Urothelium cell line (cell line): ENCODE results near the gene ZIK1.

Source experiments
- DNase-seq: peaks from one replicate; pipeline ENCODE4 v3.0.0; 2011; ENCODE audit warnings: low spot score, mixed read lengths
- FAIRE-seq: peaks from 2 replicates; lab custom pipeline; 2011; peaks lifted over from hg19 to GRCh38; lab: Jason Lieb, UNC

ZIK1 gene

DNA sequence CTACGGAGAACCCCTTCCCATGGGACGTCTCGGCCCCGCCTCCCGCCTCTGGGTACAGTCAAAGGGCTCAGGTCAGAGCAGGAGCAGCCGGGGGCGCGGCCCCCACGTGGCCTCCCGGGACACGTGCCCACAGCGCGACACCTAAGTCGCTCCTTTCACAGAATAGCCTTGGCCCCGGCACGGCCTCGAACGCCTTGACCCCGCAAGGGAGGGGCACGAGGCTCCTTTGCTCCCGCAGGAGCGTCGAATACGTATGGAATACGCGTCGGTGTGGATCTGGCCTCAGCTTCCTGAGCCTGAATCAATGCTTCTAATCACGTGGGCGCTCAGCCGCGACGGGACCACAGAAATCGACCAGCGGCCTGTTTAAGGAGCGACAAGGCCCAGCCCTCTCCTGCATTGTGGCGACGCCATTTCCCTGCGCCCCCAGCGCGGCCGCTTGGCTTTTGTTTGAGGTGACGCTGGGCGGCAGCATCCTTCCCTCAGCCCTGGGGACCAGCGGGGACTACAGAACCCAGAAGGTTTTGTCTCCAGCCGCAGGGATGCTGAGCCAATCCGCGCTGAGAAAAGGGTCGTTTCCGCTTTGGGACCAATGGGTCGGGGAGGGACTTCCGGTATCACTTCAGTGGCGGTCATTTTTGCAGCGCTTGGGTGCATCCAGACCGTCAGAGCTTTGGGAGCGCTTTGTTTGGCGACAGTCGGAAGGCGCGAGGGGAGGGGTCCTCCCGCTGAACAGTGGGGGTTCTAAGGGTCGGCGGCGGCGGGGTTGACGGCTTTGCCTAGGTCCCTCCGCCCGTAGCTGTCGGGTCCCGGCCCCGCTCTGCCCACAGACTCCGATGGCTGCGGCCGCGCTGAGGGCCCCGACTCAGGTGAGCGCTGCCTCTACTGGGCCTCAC, at the start of gene ZIK1:
TSS of gene ZIK1 (plus strand) at position 625 of the 896 bp plus-strand sequence. CDS start at position 837, 212 bp downstream.
- FAIRE-seq, result no peak
- peak; percentile 89 for DNase-seq

DNA sequence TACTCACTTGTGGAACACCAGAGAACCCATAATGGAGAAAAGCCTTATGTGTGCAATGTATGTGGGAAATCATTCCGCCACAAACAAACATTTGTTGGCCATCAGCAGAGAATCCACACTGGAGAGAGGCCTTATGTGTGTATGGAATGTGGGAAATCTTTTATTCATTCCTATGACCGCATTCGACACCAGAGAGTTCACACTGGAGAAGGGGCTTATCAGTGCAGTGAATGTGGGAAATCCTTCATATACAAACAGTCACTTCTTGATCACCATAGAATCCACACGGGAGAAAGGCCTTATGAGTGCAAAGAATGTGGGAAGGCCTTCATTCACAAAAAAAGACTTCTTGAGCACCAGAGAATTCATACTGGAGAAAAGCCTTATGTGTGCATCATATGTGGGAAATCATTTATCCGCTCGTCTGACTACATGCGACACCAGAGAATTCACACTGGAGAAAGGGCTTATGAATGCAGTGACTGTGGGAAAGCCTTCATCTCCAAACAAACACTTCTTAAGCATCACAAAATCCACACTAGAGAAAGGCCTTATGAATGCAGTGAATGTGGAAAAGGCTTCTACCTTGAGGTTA, 45.9 kb upstream of the ZIK1 start:
- DNase-seq (no peak), FAIRE-seq (no peak)

DNA sequence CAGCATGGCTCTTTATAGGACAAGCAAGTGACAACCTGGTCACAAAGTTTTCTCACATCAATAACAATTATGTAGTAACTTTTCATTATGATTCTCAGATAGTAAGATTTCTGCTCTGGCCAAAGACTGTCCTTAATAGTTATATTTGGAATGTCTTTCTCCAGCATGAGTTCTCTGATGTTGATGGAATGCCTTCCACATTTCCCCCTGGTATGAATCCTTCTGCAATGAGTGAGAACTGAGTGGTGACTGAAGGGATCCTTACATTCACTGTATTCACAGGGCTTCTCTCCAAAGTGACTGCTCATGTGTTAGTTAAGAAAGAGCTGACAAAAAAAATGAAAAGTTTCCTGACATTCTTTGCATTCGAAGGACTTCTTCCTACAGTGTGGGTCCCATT, 37.4 kb upstream of the ZIK1 start:
- FAIRE-seq (no peak), DNase-seq (no peak)

DNA sequence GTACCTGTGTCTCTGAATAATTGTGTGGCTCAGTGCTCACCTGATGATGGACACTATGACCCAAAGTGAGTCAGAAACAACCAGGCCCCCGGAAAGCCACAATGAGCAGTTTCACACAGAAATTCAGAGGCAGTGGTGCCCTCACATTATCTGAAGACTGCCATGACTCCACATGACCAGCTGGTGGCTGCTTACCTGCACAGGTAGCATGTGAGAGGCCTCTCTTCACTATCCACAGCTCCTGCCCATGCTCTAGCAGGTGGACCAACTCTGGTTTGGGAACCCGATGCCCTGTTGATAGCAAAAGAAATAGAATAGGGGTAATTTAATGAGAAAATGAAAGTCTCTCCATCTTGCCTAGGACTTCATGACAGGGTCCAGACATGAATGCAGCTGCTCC, 31.5 kb upstream of the ZIK1 start:
- DNase-seq (no peak), FAIRE-seq (no peak)

DNA sequence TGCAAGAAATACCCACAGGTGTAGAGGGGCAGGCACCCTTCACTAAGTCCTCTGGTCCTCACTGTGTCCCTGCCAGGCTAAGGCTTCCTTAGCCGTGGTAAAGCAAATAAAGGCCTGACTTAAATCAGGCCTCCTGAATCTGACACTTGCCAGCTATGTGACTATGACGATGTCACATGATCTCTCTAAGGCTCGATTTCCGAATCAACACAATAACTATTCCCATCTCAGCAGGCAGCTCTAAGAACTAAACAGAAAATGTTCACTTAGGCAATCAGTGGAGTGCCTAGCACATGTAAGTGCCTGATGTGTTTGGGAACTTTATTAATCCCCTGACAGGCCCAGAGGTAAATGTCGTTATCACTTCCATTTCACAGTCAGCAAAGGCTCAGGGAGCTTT, 26.3 kb upstream of the ZIK1 start:
- FAIRE-seq, result no peak
- no peak for DNase-seq

DNA sequence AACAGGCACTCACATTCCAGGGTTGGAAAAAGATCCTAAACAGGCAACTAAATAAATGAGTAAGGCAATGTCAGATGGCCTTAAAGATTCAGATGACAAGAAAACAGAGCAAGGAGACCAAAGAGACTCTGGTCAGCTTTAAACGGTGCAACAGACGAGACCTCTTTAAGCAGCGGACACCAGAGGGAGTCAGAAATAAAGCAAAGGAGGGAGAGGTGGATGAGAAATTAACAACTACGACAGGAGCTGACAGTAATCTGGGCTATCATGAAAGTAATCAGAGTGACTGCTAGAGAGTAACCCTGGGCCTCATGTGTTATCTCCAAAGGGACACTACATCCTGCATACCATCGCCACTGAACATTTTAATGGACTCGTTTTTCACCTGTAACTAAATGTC, 25.4 kb upstream of the ZIK1 start:
- no peak for FAIRE-seq
- no peak for DNase-seq

DNA sequence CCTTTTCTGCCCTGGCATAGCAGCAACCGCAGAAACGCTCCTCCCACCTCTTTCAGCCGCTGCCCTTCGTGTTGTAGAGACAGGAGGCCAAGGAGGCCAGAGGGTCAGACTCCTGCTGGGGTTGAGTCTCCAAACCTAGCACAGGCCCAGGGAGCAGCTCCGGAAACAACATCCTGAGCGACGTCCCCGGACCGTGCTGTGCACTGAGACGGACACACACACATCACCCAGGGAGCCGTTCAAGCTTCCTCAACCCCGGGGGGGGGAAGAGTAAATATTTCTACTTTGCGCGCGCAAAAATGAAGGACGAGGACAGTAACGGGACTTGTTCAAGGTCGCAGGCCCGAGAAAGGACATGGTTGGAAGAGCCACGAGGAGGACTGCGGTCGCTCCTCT, 24.9 kb upstream of the ZIK1 start:
- DNase-seq, result peak; percentile 36
- FAIRE-seq, result no peak

DNA sequence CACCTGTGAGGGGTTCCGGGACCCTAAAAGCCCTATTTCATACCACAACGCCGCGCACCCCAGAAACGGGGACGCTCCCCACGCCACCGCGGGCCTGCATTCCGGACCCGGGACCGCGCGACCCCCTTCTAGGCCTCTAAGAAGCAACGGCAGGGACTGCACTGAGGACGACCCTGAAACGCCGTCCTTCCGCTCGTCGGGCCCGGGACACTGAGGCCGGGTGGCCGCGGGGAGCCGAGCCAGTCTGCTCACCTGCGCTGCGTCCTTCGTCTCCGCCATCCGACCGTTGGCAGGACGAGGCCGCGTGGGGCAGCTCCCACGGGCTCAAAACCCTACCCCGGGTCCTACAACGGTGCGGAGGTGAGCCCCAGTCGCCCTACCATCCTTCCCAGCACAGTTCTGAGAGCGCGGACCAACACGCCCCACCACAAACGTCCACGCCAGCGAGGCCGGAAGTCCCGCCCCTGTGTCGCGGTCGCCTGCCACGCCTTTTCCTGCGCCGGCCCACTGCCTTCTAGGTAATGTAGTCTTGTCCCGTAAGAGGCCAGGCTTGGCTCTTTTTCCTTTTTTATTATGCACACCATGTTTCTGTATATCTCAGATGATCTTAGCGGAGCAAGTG, 24.4 kb upstream of the ZIK1 start, which contains the start of gene ZNF550:
TSS of gene ZNF550 (minus strand) at position 460 of the 622 bp plus-strand sequence. CDS start at position 279, 181 bp downstream.
- no peak for FAIRE-seq
- peak; percentile 92 for DNase-seq

DNA sequence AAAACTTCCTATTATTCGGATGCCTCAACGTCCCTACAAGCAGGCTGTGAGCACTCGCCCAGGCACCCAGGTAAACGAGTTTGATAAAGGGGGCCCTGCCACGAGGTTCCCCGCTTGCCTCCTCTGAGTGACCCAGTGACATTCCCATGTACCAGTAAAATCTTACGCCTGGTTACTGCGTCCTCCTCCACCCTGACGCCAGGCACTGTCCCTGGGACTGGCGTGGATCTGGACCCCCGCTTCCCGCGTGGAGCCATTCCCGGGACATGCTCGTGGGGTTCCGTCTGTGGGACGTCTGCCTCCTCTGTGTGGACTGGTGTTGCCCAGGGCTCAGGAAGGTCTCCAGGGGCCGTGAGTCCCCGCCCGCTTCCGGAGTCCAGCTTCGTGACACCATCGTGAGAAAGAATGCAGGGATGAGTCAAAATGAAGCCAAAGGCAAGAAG, 23.9 kb upstream of the ZIK1 start:
- FAIRE-seq (no peak), DNase-seq (peak; percentile 62)

DNA sequence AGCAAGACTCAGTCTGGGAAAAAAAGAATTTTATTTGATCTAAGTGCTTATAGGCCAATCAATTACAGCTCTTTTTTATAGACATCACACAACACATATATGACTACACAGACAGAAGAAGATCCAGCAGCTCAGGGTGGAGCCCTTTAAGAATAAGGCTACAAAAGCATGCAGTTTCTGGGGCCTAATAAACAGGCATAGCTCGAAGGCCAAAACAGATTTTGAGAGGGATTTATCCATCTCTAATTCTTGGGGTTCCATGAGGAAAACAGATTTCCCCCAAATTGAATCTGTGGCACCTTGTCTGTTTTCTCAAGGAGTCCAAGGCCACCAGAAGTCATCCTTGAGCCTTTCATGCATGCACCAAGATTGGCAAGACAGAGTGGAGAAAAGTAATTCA, 20.4 kb upstream of the ZIK1 start:
- no peak for DNase-seq
- no peak for FAIRE-seq

DNA sequence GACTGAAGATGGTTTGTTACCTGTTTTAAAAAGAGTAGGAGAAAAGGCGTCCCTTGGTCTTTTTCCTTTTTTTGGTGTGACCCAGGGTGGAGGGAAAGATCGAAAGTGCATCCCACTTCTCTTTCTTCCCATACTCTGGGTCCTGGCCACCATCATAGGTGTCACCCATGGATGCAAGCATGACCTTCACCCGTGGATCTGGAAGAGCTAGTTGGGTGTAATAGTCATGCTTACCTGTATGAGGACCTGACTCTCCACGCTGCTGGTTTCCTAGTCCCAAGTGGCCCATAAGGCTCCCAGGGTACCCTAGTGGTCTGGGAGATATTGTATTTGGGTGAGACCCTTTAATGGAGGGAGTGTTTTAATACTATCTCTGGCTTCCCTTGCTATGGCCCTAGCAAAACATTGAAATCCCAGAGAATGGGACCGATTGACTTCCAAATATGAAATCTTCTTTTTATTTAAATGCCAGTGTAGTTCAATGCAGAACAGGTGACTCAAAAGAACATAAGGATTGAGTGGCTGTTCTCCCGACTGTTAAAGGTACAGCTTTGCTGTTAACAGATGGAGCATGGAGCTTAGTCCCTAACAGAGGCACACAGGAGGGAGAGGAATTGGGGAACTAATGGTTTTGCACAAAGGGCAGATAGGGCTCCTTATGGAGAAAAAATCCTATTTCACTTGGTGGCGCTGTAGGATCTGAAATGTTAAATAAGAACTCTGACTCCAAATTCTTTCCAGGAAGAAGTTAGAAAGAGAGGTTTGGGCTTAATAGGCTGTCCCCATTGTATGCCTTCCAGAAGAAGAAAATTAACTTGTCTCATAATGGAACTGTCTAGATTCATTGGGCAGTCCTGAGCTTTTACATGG, 17.3 kb upstream of the ZIK1 start:
- DNase-seq, result no peak
- no peak for FAIRE-seq

DNA sequence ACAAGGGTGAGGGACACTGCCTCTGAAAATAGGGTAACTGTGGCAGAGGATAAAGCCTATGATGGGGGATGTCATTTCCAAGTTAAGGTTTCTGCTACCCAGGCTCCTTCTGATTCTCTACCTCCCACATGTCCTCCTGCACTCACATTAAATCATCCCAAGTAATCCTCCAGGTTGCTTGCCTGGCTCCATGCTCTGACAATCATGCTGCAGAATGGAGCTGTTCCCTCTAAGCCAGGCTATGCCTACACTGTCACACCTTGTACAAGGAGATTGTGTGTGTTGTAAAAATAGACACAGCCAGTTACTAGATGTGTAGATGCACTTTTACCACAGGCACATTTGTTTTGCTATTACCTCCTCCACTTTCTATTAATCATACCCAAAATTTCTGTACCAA, 13.2 kb upstream of the ZIK1 start:
- DNase-seq (no peak), FAIRE-seq (no peak)

DNA sequence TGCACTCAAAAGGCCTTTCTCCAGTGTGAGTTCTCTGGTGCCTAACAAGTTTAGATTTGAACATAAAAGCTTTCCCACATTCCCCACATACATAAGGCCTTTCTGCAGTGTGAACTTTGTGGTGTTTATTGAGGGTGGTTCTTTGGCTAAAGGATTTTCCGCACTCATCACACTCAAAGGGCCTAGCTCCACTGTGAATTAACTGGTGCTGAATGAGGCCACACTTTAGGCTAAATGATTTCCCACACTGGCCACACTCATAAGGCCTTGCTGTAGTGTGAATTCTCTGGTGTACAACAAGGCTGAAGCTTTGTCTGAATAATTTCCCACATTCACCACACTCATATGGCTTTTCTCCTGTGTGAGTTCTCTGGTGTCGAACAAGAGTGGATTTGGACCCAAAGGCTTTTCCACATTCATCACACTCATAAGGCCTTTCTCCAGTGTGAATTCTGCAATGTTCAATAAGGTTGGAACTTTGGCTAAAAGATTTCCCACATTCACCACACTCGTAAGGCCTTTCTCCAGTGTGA, 11.5 kb upstream of the ZIK1 start:
- FAIRE-seq, result no peak
- no peak for DNase-seq

DNA sequence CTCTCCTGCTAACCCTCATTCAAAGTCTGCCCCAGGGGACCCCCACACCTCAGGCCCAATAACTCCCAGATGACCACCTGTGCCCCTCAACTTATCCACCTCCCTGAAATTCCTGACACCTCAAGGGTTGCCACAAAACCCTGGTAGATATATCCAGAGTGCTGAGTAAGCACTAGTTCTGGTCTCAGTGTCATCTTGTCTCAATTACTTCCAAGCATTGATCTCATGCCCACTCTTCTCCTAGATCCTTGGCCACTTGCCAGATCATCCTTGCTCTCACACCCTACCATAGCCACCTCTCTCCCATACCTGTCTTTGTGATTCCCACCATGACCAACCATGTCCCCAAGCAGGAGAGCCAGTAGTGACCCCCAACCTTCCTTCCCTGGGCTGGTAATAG, 7.3 kb upstream of the ZIK1 start:
- DNase-seq (no peak), FAIRE-seq (no peak)

DNA sequence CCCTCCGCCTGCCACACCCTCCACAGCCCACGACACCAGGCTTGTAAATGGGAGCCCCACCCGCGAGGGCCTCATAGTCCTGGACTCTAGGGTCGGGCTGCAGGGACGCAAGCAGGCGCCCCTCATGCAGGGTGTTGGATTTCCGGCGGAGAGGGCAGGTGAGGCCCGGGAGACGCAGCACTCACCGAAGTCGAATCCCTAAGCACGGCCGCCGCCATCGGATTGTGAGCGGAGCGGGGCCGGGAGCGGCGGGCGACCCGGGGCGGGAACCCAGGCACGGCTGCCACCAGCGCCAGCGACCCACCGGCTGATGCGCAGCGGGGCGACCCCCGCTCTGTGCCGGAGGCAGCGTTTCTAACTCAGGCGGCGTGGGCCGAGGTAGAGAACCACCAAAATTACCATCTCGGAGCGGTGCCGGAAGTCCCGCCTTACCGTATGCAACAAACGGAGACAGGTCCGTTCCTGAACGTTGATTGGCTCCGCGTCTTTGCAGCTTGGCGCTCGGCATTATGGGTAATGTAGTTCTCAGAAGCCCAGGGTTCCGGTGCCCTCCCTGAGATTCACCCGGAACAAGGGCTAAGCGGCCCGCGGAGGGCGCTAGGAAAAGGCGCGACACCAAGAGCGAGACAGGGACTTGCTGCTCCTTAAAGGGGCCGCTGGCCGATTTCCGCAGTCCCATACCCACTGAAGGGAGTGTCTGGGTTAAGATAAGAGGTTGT, 5.3 kb upstream of the ZIK1 start, which contains the start of gene ZNF416:
TSS of gene ZNF416 (minus strand) at position 425 of the 719 bp plus-strand sequence. CDS start at position 218, 207 bp downstream.
- FAIRE-seq (peak; percentile 95), DNase-seq (peak; percentile 98)

DNA sequence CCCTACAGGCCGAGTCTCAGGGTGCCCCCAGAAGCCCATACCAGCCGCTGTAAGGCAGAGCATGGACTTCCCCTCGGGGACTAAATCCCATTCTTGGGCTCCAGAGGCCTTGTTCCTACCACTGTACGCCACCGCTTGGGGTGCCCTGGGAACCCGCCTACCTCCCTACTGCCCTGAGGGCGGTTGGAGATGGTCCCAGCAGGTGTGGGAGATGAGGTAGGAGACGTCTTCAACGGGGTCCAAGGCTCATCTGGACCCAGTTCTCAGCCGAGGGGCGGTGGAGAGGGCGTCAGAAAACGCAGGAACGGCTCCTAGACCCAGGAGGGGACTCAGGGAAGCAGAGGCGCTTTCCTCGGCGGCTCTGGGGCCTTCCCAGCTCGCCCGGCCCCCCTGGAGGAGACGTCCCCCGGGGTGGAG, 833 bp upstream of the ZIK1 start:
- DNase-seq (no peak), FAIRE-seq (no peak)

DNA sequence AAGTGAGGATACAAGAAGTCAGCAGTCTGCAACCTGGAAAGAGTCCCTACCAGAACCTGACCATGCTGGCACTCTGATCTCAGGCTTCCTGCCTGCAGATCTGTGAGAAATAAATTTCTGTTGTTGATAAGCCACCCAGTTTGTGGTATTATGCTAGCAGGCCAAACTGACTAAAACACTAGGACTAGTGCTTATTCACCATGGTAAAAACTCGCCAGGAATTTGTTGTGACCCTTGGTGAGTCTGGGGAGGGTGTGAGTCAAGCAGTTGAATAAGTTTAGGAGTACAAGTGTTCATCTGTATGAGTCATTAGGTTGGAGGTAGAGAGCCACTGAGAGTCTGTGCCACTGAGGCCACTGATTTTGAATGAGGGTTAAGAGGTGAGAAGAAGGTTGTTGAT, 3.6 kb downstream of the ZIK1 start:
- FAIRE-seq, result peak; percentile 37
- peak; percentile 41 for DNase-seq

DNA sequence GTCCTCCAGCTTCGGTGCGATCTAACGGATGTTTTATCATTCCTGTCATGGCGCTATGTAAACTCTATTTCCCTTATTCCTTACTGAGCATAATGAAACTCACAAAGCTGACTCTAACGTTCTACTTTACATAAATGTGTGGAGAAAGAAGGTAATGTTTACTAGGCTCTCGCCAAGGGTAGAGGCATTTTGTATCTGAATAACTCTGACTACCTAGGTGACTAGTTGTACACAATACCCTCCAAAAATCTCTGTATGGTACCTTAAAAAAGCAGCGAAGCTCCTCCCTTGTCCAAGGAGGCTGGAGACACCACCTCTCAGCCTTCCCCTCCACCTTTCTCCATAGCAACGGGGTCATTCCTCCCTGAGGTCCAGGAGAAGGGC, 15.4 kb downstream of the ZIK1 start:
- FAIRE-seq (no peak), DNase-seq (no peak)

DNA sequence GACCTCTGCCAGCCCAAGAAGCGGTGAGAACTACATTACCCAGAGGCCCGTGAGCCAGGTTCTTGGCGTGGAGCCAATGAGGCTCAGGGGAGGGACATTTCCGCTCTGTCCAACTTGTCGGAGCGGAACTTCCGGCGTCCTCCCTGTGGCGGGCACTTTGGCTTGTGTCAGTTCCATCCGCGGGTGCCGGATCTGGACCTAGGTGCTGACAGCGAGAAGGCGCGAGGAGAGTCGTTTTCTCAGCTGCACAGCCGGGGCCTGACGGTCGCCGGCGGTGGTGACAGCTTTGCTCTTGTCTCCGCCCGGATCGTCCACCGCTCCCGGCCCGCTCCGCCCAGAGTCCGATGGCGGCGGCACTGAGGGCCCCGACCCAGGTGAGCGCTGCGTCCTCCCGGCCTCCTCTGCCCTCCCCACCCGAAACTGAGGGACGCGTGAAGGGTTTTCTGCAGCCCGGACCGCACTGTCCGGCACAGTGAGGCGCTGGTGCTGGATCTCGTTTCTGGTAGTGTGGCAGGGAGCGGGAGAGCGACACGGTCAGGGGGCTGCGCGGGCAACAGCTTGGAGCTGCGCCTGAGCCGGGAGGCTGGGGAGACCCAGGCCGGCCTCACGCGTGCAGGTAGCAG, 15.9 kb downstream of the ZIK1 start, which contains the start of gene ZNF530:
TSS of gene ZNF530 (plus strand) at position 125 of the 623 bp plus-strand sequence. CDS start 4,461 bp downstream, outside the sequence.
- FAIRE-seq (peak; percentile 77), DNase-seq (peak; percentile 92)
